H1 (cell line): ENCODE results near the gene TBPL2. TPM values are rescaled to one million over a fixed set of nuclear protein-coding genes. Genes with fewer than 3 reads are reported as not detected.

Experiments used
- CTCF ChIA-PET: fragments of 300-600 bp; sonication (Branson Sonifier 250); formaldehyde crosslinking; loops from one replicate; lab custom pipeline; 2021; ENCODE audit not compliant: partially characterized antibody; lab: Charles Lee
- POLR2A ChIA-PET: fragments of 300-600 bp; sonication (Branson Sonifier 250); formaldehyde crosslinking; loops from one replicate; lab custom pipeline; 2021; ENCODE audit warnings: inconsistent platforms; ENCODE audit not compliant: partially characterized antibody; lab: Charles Lee
- DNase-seq, 2 experiments: peaks; one replicate each; pipeline versions ENCODE4 v3.0.0 to v3.0.0-alpha.2; 2010 to 2022; ENCODE audit warnings: low spot score in 2 of 2, low read depth in 1 of 2, mixed read lengths in 1 of 2
- FAIRE-seq: peaks from 2 replicates; lab custom pipeline; 2011; peaks lifted over from hg19 to GRCh38; lab: Jason Lieb, UNC
- H2AFZ ChIP-seq: 2 replicates; pipeline ENCODE4 v1.8.1; 2012; ENCODE audit warnings: low read length, inconsistent platforms
- H2AK5ac ChIP-seq: 2 replicates; pipeline ENCODE4 v1.6.1; 2013; ENCODE audit warnings: low read depth, low read length
- H2BK120ac ChIP-seq: replicated peaks from 2 replicates; pipeline ENCODE3; 2013; ENCODE audit warnings: low read depth, low read length, inconsistent platforms
- H2BK12ac ChIP-seq: 2 replicates; pipeline ENCODE4 v1.6.1; 2013; ENCODE audit warnings: low read depth, low read length
- H2BK15ac ChIP-seq: 2 replicates; pipeline ENCODE4 v1.6.1; 2013; ENCODE audit warnings: low read length
- H2BK20ac ChIP-seq: 2 replicates; pipeline ENCODE4 v1.6.1; 2013; ENCODE audit warnings: low read length
- H2BK5ac ChIP-seq: 2 replicates; pipeline ENCODE4 v1.6.1; 2013; ENCODE audit warnings: low read depth, low read length
- H3K14ac ChIP-seq: 2 replicates; pipeline ENCODE4 v1.6.1; 2013; ENCODE audit warnings: inconsistent platforms; ENCODE audit not compliant: insufficient read length
- H3K18ac ChIP-seq: 2 replicates; pipeline ENCODE4 v1.6.1; 2013; ENCODE audit warnings: low read length; ENCODE audit errors: extremely low read depth
- H3K23ac ChIP-seq: 2 replicates; pipeline ENCODE4 v1.6.1; 2013; ENCODE audit warnings: inconsistent platforms; ENCODE audit not compliant: insufficient read length
- H3K23me2 ChIP-seq: 2 replicates; pipeline ENCODE4 v1.6.1; 2013; ENCODE audit warnings: low read depth, low read length
- H3K27ac ChIP-seq: 2 replicates; pipeline ENCODE4 v1.6.1; 2011; ENCODE audit warnings: low read depth, low read length, inconsistent platforms
- H3K27me3 ChIP-seq, 4 experiments: replicated peaks in 1 of 4; 1 replicate in 1 of 4; 2 replicates in 3 of 4; pipeline versions ENCODE4 v1.6.1 to v1.8.1; 2011 to 2013; ENCODE audit warnings: low read length in 3 of 4, mild to moderate bottlenecking in 3 of 4, inconsistent platforms in 2 of 4, mixed read lengths in 2 of 4, moderate library complexity in 1 of 4; ENCODE audit not compliant: control insufficient read depth in 3 of 4, insufficient read depth in 3 of 4; ENCODE audit errors: extremely low read depth in 1 of 4
- H3K36me3 ChIP-seq, 4 experiments: 2 replicates each; pipeline versions ENCODE4 v1.6.1 to v1.8.1; 2011 to 2013; ENCODE audit warnings: mild to moderate bottlenecking in 4 of 4, low read length in 3 of 4, moderate library complexity in 2 of 4, control low read depth in 1 of 4, inconsistent platforms in 1 of 4; ENCODE audit not compliant: insufficient read depth in 4 of 4, control insufficient read depth in 2 of 4
- H3K4ac ChIP-seq: replicated peaks from 2 replicates; pipeline ENCODE3; 2013; ENCODE audit warnings: low read length, low read depth, mixed read lengths, inconsistent platforms; ENCODE audit not compliant: insufficient read length
- H3K4me1 ChIP-seq, 4 experiments: replicated peaks in 1 of 4; 1 replicate in 1 of 4; 2 replicates in 3 of 4; pipeline versions ENCODE4 v1.6.1 to v1.8.1; 2011 to 2013; ENCODE audit warnings: low read length in 3 of 4, inconsistent platforms in 2 of 4, mixed read lengths in 1 of 4; ENCODE audit not compliant: insufficient read depth in 4 of 4, control insufficient read depth in 3 of 4
- H3K4me2 ChIP-seq, 2 experiments: 2 replicates each; pipeline versions ENCODE4 v1.6.1 to v1.8.1; 2011 to 2013; ENCODE audit warnings: low read depth in 2 of 2, low read length in 2 of 2, control low read depth in 1 of 2, inconsistent platforms in 1 of 2, mild to moderate bottlenecking in 1 of 2; ENCODE audit not compliant: insufficient read depth in 1 of 2
- H3K4me3 ChIP-seq, 4 experiments: fragments of 200-600, 300-600 bp in 1 of 4; sonication (generic), shearing (Covaris generic), sonication (Bioruptor Twin) in 1 of 4; 2 replicates each; pipeline versions ENCODE4 v1.5.1 to v1.8.1; 2011 to 2016; ENCODE audit warnings: low read length in 4 of 4, low read depth in 3 of 4, control low read depth in 2 of 4, inconsistent platforms in 2 of 4, mild to moderate bottlenecking in 2 of 4, mixed read lengths in 1 of 4, moderate library complexity in 1 of 4; ENCODE audit not compliant: insufficient read depth in 2 of 4; ENCODE audit errors: extremely low read depth in 1 of 4
- H3K56ac ChIP-seq: replicated peaks from 2 replicates; pipeline ENCODE3; 2013; ENCODE audit warnings: low read depth, mild to moderate bottlenecking, mixed read lengths, low read length, inconsistent platforms; ENCODE audit not compliant: insufficient read length
- H3K79me1 ChIP-seq: 2 replicates; pipeline ENCODE4 v1.6.1; 2013; ENCODE audit warnings: low read depth, low read length, control low read depth
- H3K79me2 ChIP-seq, 2 experiments: 2 replicates each; pipeline versions ENCODE4 v1.6.1 to v1.8.1; 2012 to 2013; ENCODE audit warnings: low read length in 2 of 2, mild to moderate bottlenecking in 2 of 2, inconsistent platforms in 1 of 2; ENCODE audit not compliant: insufficient read depth in 2 of 2, control insufficient read depth in 1 of 2
- H3K9ac ChIP-seq, 4 experiments: replicated peaks in 1 of 4; 1 replicate in 1 of 4; 2 replicates in 3 of 4; pipeline versions ENCODE4 v1.6.1 to v1.8.1; 2011 to 2013; ENCODE audit warnings: low read depth in 3 of 4, low read length in 3 of 4, control low read depth in 2 of 4, mild to moderate bottlenecking in 2 of 4, moderate library complexity in 2 of 4, inconsistent platforms in 1 of 4; ENCODE audit errors: extremely low read depth in 1 of 4
- H3K9me3 ChIP-seq, 2 experiments: 2 replicates each; pipeline versions ENCODE4 v1.6.1 to v1.8.1; 2012 to 2013; ENCODE audit warnings: mild to moderate bottlenecking in 2 of 2, moderate library complexity in 2 of 2, control low read depth in 1 of 2, inconsistent platforms in 1 of 2, low read depth in 1 of 2, low read length in 1 of 2, mixed read lengths in 1 of 2; ENCODE audit not compliant: insufficient read depth in 2 of 2
- H4K20me1 ChIP-seq, 2 experiments: replicated peaks in 1 of 2; 2 replicates each; pipeline versions ENCODE3 to v1.8.1; 2011 to 2013; ENCODE audit warnings: inconsistent platforms in 2 of 2, low read length in 2 of 2, mild to moderate bottlenecking in 1 of 2; ENCODE audit not compliant: insufficient read depth in 2 of 2, control insufficient read depth in 1 of 2
- H4K5ac ChIP-seq: 2 replicates; pipeline ENCODE4 v1.6.1; 2013; ENCODE audit warnings: low read length, low read depth, mixed read lengths, inconsistent platforms; ENCODE audit not compliant: insufficient read length
- H4K8ac ChIP-seq: 2 replicates; pipeline ENCODE4 v1.8.0; 2013; ENCODE audit warnings: mild to moderate bottlenecking, moderate library complexity, low read length, inconsistent platforms; ENCODE audit not compliant: insufficient read depth; ENCODE audit errors: extremely low read depth
- H4K91ac ChIP-seq: replicated peaks from 2 replicates; pipeline ENCODE3; 2013; ENCODE audit warnings: low read length, mixed read lengths, inconsistent platforms; ENCODE audit not compliant: insufficient read length
- BRCA1 ChIP-seq: IDR thresholded peaks from 2 replicates; pipeline ENCODE4 v1.6.1; 2012; ENCODE audit warnings: low read depth, low read length, improper control_type of control experiment
- EP300 ChIP-seq, 2 experiments: IDR thresholded peaks; 1 replicate in 1 of 2; 2 replicates in 1 of 2; pipeline ENCODE4 v1.6.1; 2011 to 2012; ENCODE audit warnings: low read depth in 2 of 2, low read length in 2 of 2, mild to moderate bottlenecking in 2 of 2, borderline replicate concordance in 1 of 2, inconsistent platforms in 1 of 2, moderate library complexity in 1 of 2
- EZH2 ChIP-seq: fragments of 200-600 bp; sonication (generic); IDR thresholded peaks from 2 replicates; pipeline ENCODE4 v1.7.1; 2012; ENCODE audit warnings: low read depth, mild to moderate bottlenecking, moderate library complexity, low read length, inconsistent platforms; ENCODE audit not compliant: severe bottlenecking
- JUND ChIP-seq: IDR thresholded peaks from 2 replicates; pipeline ENCODE4 v1.6.1; 2011; ENCODE audit warnings: mild to moderate bottlenecking, improper control_type of control experiment, low read length
- RFX5 ChIP-seq: IDR thresholded peaks from 2 replicates; pipeline ENCODE4 v1.6.1; 2011; ENCODE audit warnings: low read depth, low read length, improper control_type of control experiment, borderline replicate concordance
- RNF2 ChIP-seq: fragments of 200-900, 300-1000 bp; sonication (generic); IDR thresholded peaks from 2 replicates; pipeline ENCODE4 v1.7.1; 2016; ENCODE audit warnings: borderline replicate concordance, low read depth, mild to moderate bottlenecking, antibody characterized with exemption, low read length; ENCODE audit not compliant: poor library complexity, severe bottlenecking; ENCODE audit errors: missing control alignments
- SIN3A ChIP-seq, 2 experiments: IDR thresholded peaks in 1 of 2; conservative IDR thresholded peaks in 1 of 2; 2 replicates each; pipeline ENCODE4 v1.6.1; 2011 to 2012; ENCODE audit warnings: low read length in 2 of 2, improper control_type of control experiment in 1 of 2, low read depth in 1 of 2, mild to moderate bottlenecking in 1 of 2
- SP4 ChIP-seq: IDR thresholded peaks from 2 replicates; pipeline ENCODE4 v1.6.1; 2012; ENCODE audit warnings: low read length, inconsistent platforms
- TAF7 ChIP-seq: optimal IDR thresholded peaks from 2 replicates; pipeline ENCODE3; 2011; ENCODE audit warnings: low read depth, mild to moderate bottlenecking, inconsistent platforms, low read length, moderate library complexity, borderline replicate concordance
- polyA plus RNA-seq, 7 experiments: library from polyadenylated mRNA; depleted of rRNA in 3 of 7; stranded (reverse) in 5 of 7; unstranded in 2 of 7; fragments of >200 nt in 5 of 7; fragments of 200-250 nt in 2 of 7; gene quantifications; 1 replicate in 5 of 7; 2 replicates in 1 of 7; 4 replicates in 1 of 7; pipeline versions ENCODE4 v1.2.1 to v1.2.3, GENCODE V29; 2011 to 2013; ENCODE audit warnings: missing spikeins in 2 of 7, mixed read lengths in 2 of 7
- total RNA-seq: library from RNA; stranded (reverse); fragmentation: NEBNext Ultra II Directional; extraction: Animal tissue kit (Norgen Biotek cat#: 25700); gene quantifications from 2 replicates; pipeline ENCODE4 v1.2.1, GENCODE V29; 2021
- TF ChIP-seq, protein P1 (sequence below), 3 experiments: IDR thresholded peaks; 1 replicate in 2 of 3; 2 replicates in 1 of 3; pipeline versions ENCODE4 v1.5.1 to v1.6.1; 2011; ENCODE audit warnings: low read length in 3 of 3, mild to moderate bottlenecking in 3 of 3, inconsistent platforms in 2 of 3, low read depth in 1 of 3, moderate library complexity in 1 of 3; ENCODE audit not compliant: insufficient read depth in 1 of 3; ENCODE audit errors: control extremely low read depth in 1 of 3

The TBPL2 gene
- total and polyA plus RNA-seq, 2 of the 8 experiments (the other 6 are each of a cell fraction or from before 2014, with no cell fraction given), result 0.03 TPM; not detected in 1

GRCh38 chr14:55389330-55389729 lies 51.1 kb downstream of the TBPL2 start (continued):
- TF ChIP-seq EZH2, result no peak

DNA sequence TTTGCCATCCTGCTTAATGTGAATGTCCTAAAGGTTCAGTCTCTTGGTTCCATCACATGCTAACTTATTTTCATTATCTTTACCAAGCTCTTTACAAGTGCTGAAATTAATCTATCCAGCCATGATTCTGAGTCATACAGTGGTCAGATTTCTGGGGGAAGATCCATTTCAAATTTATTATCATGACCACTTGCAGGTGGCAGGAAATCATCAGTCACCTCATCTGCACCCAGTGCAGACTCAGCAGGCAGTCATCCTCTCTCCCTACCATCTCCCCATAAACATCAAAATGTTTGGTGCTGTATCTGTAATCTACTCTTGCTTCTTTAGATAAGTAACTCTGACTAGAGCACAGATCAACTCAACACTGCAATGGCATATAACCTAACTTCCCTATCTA lies 52.3 kb downstream of the TBPL2 start:
- Histone ChIP-seq H3K23me2 (no peaks in the 10 kb centered on the region), H3K27me3 (no peaks in the 10 kb centered on the region), H3K4me2 (no peak overlapping the region), H2BK5ac (no peak overlapping the region), H2BK20ac (no peak overlapping the region), H4K5ac (no peak overlapping the region), H3K4me3 (no peak overlapping the region), H3K36me3 (peaks cover 6 to 20% (median 9%) of the 10 kb centered on the region in 4 experiments; a peak in 7 of 8 replicates), H3K18ac (no peak overlapping the region), H4K91ac (no peak overlapping the region), H2BK15ac (no peak overlapping the region), H3K9ac (no peak overlapping the region), H3K79me2 (no peaks in the 10 kb centered on the region), H3K23ac (no peak overlapping the region), H2BK120ac (no peak overlapping the region), H4K8ac (no peak overlapping the region), H2BK12ac (no peak overlapping the region), H3K56ac (no peak overlapping the region), H3K27ac (no peak overlapping the region), H2AK5ac (no peak overlapping the region), H3K79me1 (no peaks in the 10 kb centered on the region), H3K14ac (no peak overlapping the region), H3K4me1 (no peaks in the 10 kb centered on the region), H4K20me1 (peaks cover 0 to 2% of the 10 kb centered on the region in 2 experiments), H3K4ac (no peak overlapping the region), H3K9me3 (no peaks in the 10 kb centered on the region), H2AFZ (no peak overlapping the region)
- no peak for FAIRE-seq
- DNase-seq, result no peak
- ChIA-PET POLR2A (no interaction called here), CTCF (no interaction called here)
- no peak for TF ChIP-seq BRCA1
- no peak for TF ChIP-seq SIN3A (conservative IDR thresholded peaks at IDR 0.05 in 1 of 2, IDR thresholded peaks at IDR 0.05 in 1 of 2; ENCODE audit: low read depth in 1 of 2, low read length in 2 of 2)
- TF ChIP-seq EP300 (IDR thresholded peaks at IDR 0.05; ENCODE audit: borderline replicate concordance in 1 of 2, low read depth in 2 of 2, low read length in 2 of 2), result no peak
- no peak for TF ChIP-seq SP4
- no peak for TF ChIP-seq RFX5
- no peak for TF ChIP-seq RNF2
- TF ChIP-seq, protein P1, sequence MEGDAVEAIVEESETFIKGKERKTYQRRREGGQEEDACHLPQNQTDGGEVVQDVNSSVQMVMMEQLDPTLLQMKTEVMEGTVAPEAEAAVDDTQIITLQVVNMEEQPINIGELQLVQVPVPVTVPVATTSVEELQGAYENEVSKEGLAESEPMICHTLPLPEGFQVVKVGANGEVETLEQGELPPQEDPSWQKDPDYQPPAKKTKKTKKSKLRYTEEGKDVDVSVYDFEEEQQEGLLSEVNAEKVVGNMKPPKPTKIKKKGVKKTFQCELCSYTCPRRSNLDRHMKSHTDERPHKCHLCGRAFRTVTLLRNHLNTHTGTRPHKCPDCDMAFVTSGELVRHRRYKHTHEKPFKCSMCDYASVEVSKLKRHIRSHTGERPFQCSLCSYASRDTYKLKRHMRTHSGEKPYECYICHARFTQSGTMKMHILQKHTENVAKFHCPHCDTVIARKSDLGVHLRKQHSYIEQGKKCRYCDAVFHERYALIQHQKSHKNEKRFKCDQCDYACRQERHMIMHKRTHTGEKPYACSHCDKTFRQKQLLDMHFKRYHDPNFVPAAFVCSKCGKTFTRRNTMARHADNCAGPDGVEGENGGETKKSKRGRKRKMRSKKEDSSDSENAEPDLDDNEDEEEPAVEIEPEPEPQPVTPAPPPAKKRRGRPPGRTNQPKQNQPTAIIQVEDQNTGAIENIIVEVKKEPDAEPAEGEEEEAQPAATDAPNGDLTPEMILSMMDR (IDR thresholded peaks at IDR 0.05; ENCODE audit: control extremely low read depth in 1 of 3, insufficient read depth in 1 of 3, low read depth in 1 of 3, low read length in 3 of 3), result no peak
- no peak for TF ChIP-seq JUND
- no peak for TF ChIP-seq TAF7
